ENCODE data around the gene METRNL. TPM values are rescaled to one million over a fixed set of nuclear protein-coding genes. Genes with fewer than 3 reads are reported as not detected.
A peak's percentile ranks its signal among the peaks of the same experiment; 100 is the strongest.

METRNL gene
- total RNA-seq, 4 donors from 2014 or later = 80.3 to 137 (median 87.7) TPM

- WGBS, 2 donors = 88 to 92% methylated on average over 2 to 5 of the region's 14 CpGs
- intact Hi-C loops (cut with DNase I) = no loop called here
- Histone ChIP-seq H3K4me3 (no peak overlapping the region), H3K27me3 (peaks cover 0 to 9% (median 0%) of the 10 kb centered on the region in 4 donors), H3K4me1 (peaks cover 45 to 82% (median 49%) of the 10 kb centered on the region in 3 donors), H3K9me3 (no peaks in the 10 kb centered on the region), H3K36me3 (peaks cover 26 to 68% (median 32%) of the 10 kb centered on the region in 3 donors), H3K27ac (peak overlapping the region in 2 of 4 donors; percentile 89 to 91)
- no peak for TF ChIP-seq CTCF (IDR thresholded peaks at IDR 0.05)
- no peak for TF ChIP-seq POLR2A (IDR thresholded peaks at IDR 0.05)
- DNase-seq = no peak
Measured at GRCh38 chr17:83093506-83093905, 14.1 kb downstream of the METRNL start.

GRCh38 chr17:83094291-83094690, 14.9 kb downstream of the METRNL start:
- Histone ChIP-seq H3K4me1 (peaks cover 45 to 82% (median 49%) of the 10 kb centered on the region in 3 donors), H3K36me3 (peaks cover 26 to 63% (median 32%) of the 10 kb centered on the region in 3 donors), H3K9me3 (no peaks in the 10 kb centered on the region), H3K4me3 (no peak overlapping the region), H3K27me3 (peaks cover 0 to 14% (median 0%) of the 10 kb centered on the region in 4 donors), H3K27ac (no peak overlapping the region)
- intact Hi-C loops (cut with DNase I) = no loop called here
- TF ChIP-seq CTCF (IDR thresholded peaks at IDR 0.05) (no peak), POLR2A (IDR thresholded peaks at IDR 0.05) (no peak)
- DNase-seq = no peak
- WGBS, 2 donors = 92 to 95% methylated on average over 11 to 14 of the region's 32 CpGs

- TF ChIP-seq POLR2A (IDR thresholded peaks at IDR 0.05) (no peak), CTCF (IDR thresholded peaks at IDR 0.05) (no peak)
- Histone ChIP-seq H3K9me3 (no peaks in the 10 kb centered on the region), H3K27me3 (peaks cover 0 to 21% (median 0%) of the 10 kb centered on the region in 4 donors), H3K4me1 (peaks cover 46 to 82% (median 56%) of the 10 kb centered on the region in 3 donors), H3K4me3 (no peak overlapping the region), H3K36me3 (peaks cover 26 to 58% (median 32%) of the 10 kb centered on the region in 3 donors), H3K27ac (no peak overlapping the region)
- intact Hi-C loops (cut with DNase I) = no loop called here
- DNase-seq = no peak
- whole genome bisulfite sequencing, 2 donors = 93 to 96% methylated on average over 11 to 20 of the region's 23 CpGs
Measured at GRCh38 chr17:83095016-83095415, 15.6 kb downstream of the METRNL start.

- Histone ChIP-seq H3K4me1 (peaks cover 46 to 84% (median 57%) of the 10 kb centered on the region in 3 donors), H3K27ac (peak overlapping the region in 2 of 4 donors; percentile 25 to 48), H3K36me3 (peaks cover 26 to 50% (median 32%) of the 10 kb centered on the region in 3 donors), H3K9me3 (no peaks in the 10 kb centered on the region), H3K27me3 (peaks cover 0 to 35% (median 0%) of the 10 kb centered on the region in 4 donors), H3K4me3 (no peak overlapping the region)
- no peak for TF ChIP-seq CTCF (IDR thresholded peaks at IDR 0.05)
- TF ChIP-seq POLR2A (IDR thresholded peaks at IDR 0.05) = no peak
- intact Hi-C loops (cut with DNase I) = no loop called here
- DNase-seq = no peak
- WGBS, 2 donors = 70 to 85% methylated on average over 5 to 16 of the region's 26 CpGs
Measured at GRCh38 chr17:83096401-83097224, 17.2 kb downstream of the METRNL start.

GRCh38 chr17:83097831-83098230, 18.4 kb downstream of the METRNL start:
- Histone ChIP-seq H3K4me3 (no peak overlapping the region), H3K4me1 (peaks cover 45 to 81% (median 54%) of the 10 kb centered on the region in 3 donors), H3K9me3 (no peaks in the 10 kb centered on the region), H3K27ac (peak overlapping the region in 1 of 4 donors; percentile 48), H3K27me3 (peaks cover 0 to 37% (median 0%) of the 10 kb centered on the region in 4 donors), H3K36me3 (peaks cover 26 to 41% (median 32%) of the 10 kb centered on the region in 3 donors)
- WGBS, 2 donors = 55% methylated on average over 4 of the region's 14 CpGs; no CpG with 5 or more reads in 1 of the 2 donors
- intact Hi-C loops (cut with DNase I) = no loop called here
- DNase-seq = no peak
- TF ChIP-seq POLR2A (IDR thresholded peaks at IDR 0.05) (no peak), CTCF (IDR thresholded peaks at IDR 0.05) (no peak)

Measured in esophagus squamous epithelium (tissue), 5 donors.